Measurements from ENCODE around the gene SMIM24.

SMIM24 gene

DNA sequence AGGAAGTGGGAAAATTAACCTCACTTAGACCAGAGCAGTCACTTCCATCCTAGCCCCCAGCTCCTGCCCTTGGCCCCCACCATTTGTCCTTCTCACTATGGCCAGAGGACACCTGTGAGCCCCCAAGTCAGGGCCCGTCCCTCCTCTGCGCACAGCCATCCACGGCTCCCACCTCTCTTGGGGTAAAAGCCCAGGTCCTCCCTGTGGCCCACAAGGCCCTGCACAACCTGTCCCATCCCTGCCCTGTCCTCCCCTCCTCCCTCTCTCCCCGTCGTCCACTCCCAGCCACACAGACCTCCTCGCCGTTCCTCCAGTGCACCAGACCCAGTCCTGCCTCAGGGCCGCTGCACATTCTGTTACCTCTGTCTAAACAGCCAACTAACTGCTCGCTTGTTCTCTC is 53.9 kb downstream of the SMIM24 start:
- no peak for DNase-seq
